ENCODE results near the gene RNF152.
"Not testable (repeated sequence)": the region's sequence is repeated elsewhere in the genome, so short reads cannot be mapped to it uniquely, and the experiment has no call there.

DNA sequence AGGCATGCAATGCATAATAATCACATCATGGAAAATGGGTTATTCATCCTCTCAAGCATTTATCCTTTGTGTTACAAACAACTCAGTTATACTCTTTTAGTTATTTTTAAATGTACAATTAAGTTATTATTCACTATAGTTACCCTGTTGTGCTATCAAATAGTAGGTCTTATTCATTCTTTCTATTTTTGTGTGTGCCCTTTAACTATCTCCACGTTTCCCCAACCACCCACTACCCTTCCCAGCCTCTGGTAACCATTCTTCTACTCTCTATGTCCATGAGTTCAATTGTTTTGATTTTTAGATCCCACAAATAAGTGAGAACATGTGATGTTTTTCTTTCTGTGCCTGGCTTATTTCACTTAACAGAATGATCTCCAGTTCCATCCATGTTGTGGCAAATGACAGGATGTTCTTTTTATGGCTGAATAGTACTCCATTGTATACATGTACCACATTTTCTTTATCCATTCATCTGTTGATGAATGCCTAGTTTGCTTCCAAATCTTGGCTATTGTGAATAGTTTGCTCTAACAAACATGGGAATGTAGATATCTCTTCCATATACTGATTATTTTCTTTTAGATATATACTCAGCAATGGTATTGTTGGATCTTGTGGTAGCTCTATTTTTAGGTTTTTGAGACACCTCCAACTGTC lies 105.7 kb downstream of the RNF152 start:
- not testable (repeated sequence) for TF ChIP-seq POLR2AphosphoS5 (IDR thresholded peaks at IDR 0.05; ENCODE audit: borderline replicate concordance, low read depth, low read length); EZH2 (IDR thresholded peaks at IDR 0.05)
